K562 (cell line): ENCODE results near the gene SMAP2. TPM values are rescaled to one million over a fixed set of nuclear protein-coding genes. Genes with fewer than 3 reads are reported as not detected.

Experiments used
- ATAC-seq: fragments of 200-7000 bp; cut with Tn5 transposase; 3 replicates; pipeline ENCODE4 v1.9.1; 2020; ENCODE audit warnings: moderate library complexity
- BruUV-seq: library from RNA; stranded (reverse); fragments of 400-500 nt; replicated peaks from 2 replicates; lab custom pipeline; 2021; lab: Mats Ljungman, UMichigan
- CTCF ChIA-PET: fragments of 300-600 bp; formaldehyde crosslinking; extraction: SDS; loops from one replicate; lab custom pipeline; 2021; ENCODE audit warnings: low intra/inter-chr PET ratio; lab: Yijun Ruan, JAX
- POLR2A ChIA-PET: fragments of 300-600, 350-650 bp; sonication (Branson Sonifier 250); formaldehyde crosslinking; extraction: SDS; loops from one replicate; lab custom pipeline; 2021; ENCODE audit warnings: antibody characterized with exemption, inconsistent platforms; lab: Yijun Ruan, JAX
- DNase-seq, 4 experiments: peaks; one replicate each; pipeline versions ENCODE4 v3.0.0 to v3.0.0-alpha.2; 2011 to 2018; ENCODE audit warnings: low spot score in 3 of 4, mixed read lengths in 3 of 4; ENCODE audit errors: extremely low read depth in 1 of 4
- FAIRE-seq: peaks from 2 replicates; lab custom pipeline; 2011; peaks lifted over from hg19 to GRCh38; lab: Jason Lieb, UNC
- H2AFZ ChIP-seq: 2 replicates; pipeline ENCODE4 v1.6.0; 2011; ENCODE audit warnings: low read depth, low read length, control low read depth, inconsistent platforms
- H3K27ac ChIP-seq: fragments of 200-600 bp; 3 replicates; pipeline ENCODE4 v1.8.0; 2011; ENCODE audit warnings: low read depth, mild to moderate bottlenecking, control low read depth, inconsistent platforms, low read length, moderate library complexity, mixed read lengths; ENCODE audit errors: extremely low read depth
- H3K27me3 ChIP-seq, 2 experiments: fragments of 300-600 bp in 1 of 2; 2 replicates in 1 of 2; 3 replicates in 1 of 2; pipeline versions ENCODE4 v1.6.0 to v1.8.0; 2011; ENCODE audit warnings: inconsistent platforms in 2 of 2, low read length in 2 of 2, mild to moderate bottlenecking in 1 of 2, mixed read lengths in 1 of 2, moderate library complexity in 1 of 2; ENCODE audit not compliant: control insufficient read depth in 2 of 2, insufficient read depth in 2 of 2
- H3K36me3 ChIP-seq: fragments of 300-600 bp; 3 replicates; pipeline ENCODE4 v1.8.0; 2011; ENCODE audit warnings: mild to moderate bottlenecking, low read length, inconsistent platforms; ENCODE audit not compliant: control insufficient read depth, insufficient read depth
- H3K4me1 ChIP-seq, 2 experiments: fragments of 200-600 bp in 1 of 2; replicated peaks in 1 of 2; 2 replicates in 1 of 2; 3 replicates in 1 of 2; pipeline versions ENCODE4 v1.5.1 to v1.8.0; 2011; ENCODE audit warnings: inconsistent platforms in 2 of 2, low read length in 2 of 2, mild to moderate bottlenecking in 1 of 2, mixed read lengths in 1 of 2, moderate library complexity in 1 of 2; ENCODE audit not compliant: control insufficient read depth in 2 of 2, insufficient read depth in 2 of 2
- H3K4me2 ChIP-seq: 2 replicates; pipeline ENCODE4 v1.6.1; 2011; ENCODE audit warnings: low read length, control low read depth, inconsistent platforms, mixed read lengths; ENCODE audit not compliant: insufficient read depth
- H3K4me3 ChIP-seq: fragments of 200-600 bp; sonication (generic), shearing (Covaris generic); 2 replicates; pipeline ENCODE4 v1.5.1; 2016; ENCODE audit warnings: control low read depth, inconsistent platforms
- H3K79me2 ChIP-seq: fragments of 200-600 bp; 3 replicates; pipeline ENCODE4 v1.8.0; 2011; ENCODE audit warnings: low read length, inconsistent platforms; ENCODE audit not compliant: control insufficient read depth, insufficient read depth
- H3K9ac ChIP-seq, 2 experiments: 2 replicates each; pipeline versions ENCODE4 v1.6.0 to v1.6.1; 2011; ENCODE audit warnings: low read depth in 2 of 2, low read length in 2 of 2, control low read depth in 1 of 2, inconsistent platforms in 1 of 2, mild to moderate bottlenecking in 1 of 2, mixed read lengths in 1 of 2; ENCODE audit not compliant: insufficient read depth in 1 of 2
- H3K9me1 ChIP-seq: one replicate; pipeline ENCODE4 v1.6.0; 2011; ENCODE audit warnings: inconsistent platforms, mild to moderate bottlenecking, low read length, moderate library complexity; ENCODE audit not compliant: control insufficient read depth, insufficient read depth
- H3K9me3 ChIP-seq: replicated peaks from 2 replicates; pipeline ENCODE4 v1.5.1; 2011; ENCODE audit warnings: low read depth, low read length, inconsistent platforms; ENCODE audit not compliant: control insufficient read depth, insufficient read depth
- H4K20me1 ChIP-seq: replicated peaks from 2 replicates; pipeline ENCODE4 v1.6.1; 2011; ENCODE audit warnings: low read length, inconsistent platforms, mixed read lengths; ENCODE audit not compliant: control insufficient read depth, insufficient read depth
- CC2D1A ChIP-seq: fragments of 450-650 bp; IDR thresholded peaks from 2 replicates; pipeline ENCODE4 v1.6.1; 2017; ENCODE audit warnings: mild to moderate bottlenecking
- GABPB1 ChIP-seq: sonication (generic); formaldehyde crosslinking; IDR thresholded peaks from 2 replicates; pipeline ENCODE4 v1.8.0; 2022; ENCODE audit warnings: mild to moderate bottlenecking, missing genetic modification reagents
- HMBOX1 ChIP-seq: sonication (generic); IDR thresholded peaks from 2 replicates; pipeline ENCODE4 v1.6.1; 2016
- PKNOX1 ChIP-seq: fragments of 450-650 bp; IDR thresholded peaks from 2 replicates; pipeline ENCODE4 v1.6.1; 2016
- SREBF1 ChIP-seq: fragments of 150-350 bp; IDR thresholded peaks from 2 replicates; pipeline ENCODE4 v1.6.1; 2014; ENCODE audit warnings: antibody characterized with exemption, low read depth, low read length, borderline replicate concordance
- TEAD1 ChIP-seq, 2 experiments: fragments of 450-650 bp in 1 of 2; sonication (generic) in 1 of 2; formaldehyde crosslinking; IDR thresholded peaks; 2 replicates each; pipeline versions ENCODE4 v1.4.0 to v1.8.0; 2020 to 2022; ENCODE audit warnings: mild to moderate bottlenecking in 2 of 2, missing genetic modification reagents in 1 of 2
- ZNF121 ChIP-seq: sonication (generic); formaldehyde crosslinking; conservative IDR thresholded peaks from 2 replicates; pipeline ENCODE4 v1.8.0; 2022; ENCODE audit warnings: missing genetic modification reagents
- WGBS: fragments of 100-300 bp; shearing (Covaris generic); methylation state at CpG from one replicate; pipeline ENCODE4 v1.1.6; 2016; ENCODE audit warnings: low coverage, mixed read lengths; ENCODE audit not compliant: insufficient coverage; ENCODE audit errors: missing lambda C conversion rate; 5-methylcytosine and 5-hydroxymethylcytosine counted together
- in situ Hi-C: fragments of 300-500 bp; cut with MboI; formaldehyde crosslinking; loops from 4 replicates; pipeline ENCODE4 v1.15.0; 2018; ENCODE audit warnings: inconsistent platforms, mixed read lengths
- intact Hi-C: fragments of 100-400 bp; cut with micrococcal nuclease; formaldehyde crosslinking; loops from 2 replicates; pipeline ENCODE4 v1.14.2; 2022
- polyA plus RNA-seq, 8 experiments: library from polyadenylated mRNA; depleted of rRNA in 4 of 8; stranded (reverse) in 5 of 8; unstranded in 3 of 8; fragments of >200 nt; fragmentation: Nextera tagmentation in 2 of 8; fragmentation: Illumina TruSeq in 1 of 8; extraction: Ambion mirVana in 2 of 8; extraction: Trizol in 1 of 8; gene quantifications; 2 replicates each; pipeline versions ENCODE4 v1.2.1 to v1.2.3, GENCODE V29; 2011 to 2014; ENCODE audit warnings: inconsistent platforms in 1 of 8, missing spikeins in 1 of 8
- total RNA-seq, 7 experiments: library from RNA; depleted of rRNA in 6 of 7; stranded (reverse); fragments of >200 nt in 6 of 7; fragmentation: Illumina TruSeq in 2 of 7; extraction: Trizol in 2 of 7; gene quantifications; 2 replicates each; pipeline versions ENCODE4 v1.2.1 to v1.2.3, GENCODE V29; 2011 to 2021; ENCODE audit warnings: low replicate concordance in 1 of 7
- TF ChIP-seq, protein P1 (sequence below): fragments of 450-650 bp; IDR thresholded peaks from 2 replicates; pipeline ENCODE4 v1.6.1; 2014; ENCODE audit warnings: low read depth, mild to moderate bottlenecking, moderate library complexity, borderline replicate concordance
- TF ChIP-seq, protein P2 (sequence below): sonication (generic); formaldehyde crosslinking; IDR thresholded peaks from 2 replicates; pipeline ENCODE4 v1.8.0; 2022; ENCODE audit warnings: mild to moderate bottlenecking, missing genetic modification reagents, borderline replicate concordance
- TF ChIP-seq, protein P3 (sequence below): sonication (generic); formaldehyde crosslinking; IDR thresholded peaks from 2 replicates; pipeline ENCODE4 v1.8.0; 2022; ENCODE audit warnings: mild to moderate bottlenecking, missing genetic modification reagents

The SMAP2 gene
- total and polyA plus RNA-seq, 9 of the 15 experiments (the other 6 are each of a cell fraction or from before 2014, with no cell fraction given), result 38.7 to 212 (median 94.1) TPM

DNA sequence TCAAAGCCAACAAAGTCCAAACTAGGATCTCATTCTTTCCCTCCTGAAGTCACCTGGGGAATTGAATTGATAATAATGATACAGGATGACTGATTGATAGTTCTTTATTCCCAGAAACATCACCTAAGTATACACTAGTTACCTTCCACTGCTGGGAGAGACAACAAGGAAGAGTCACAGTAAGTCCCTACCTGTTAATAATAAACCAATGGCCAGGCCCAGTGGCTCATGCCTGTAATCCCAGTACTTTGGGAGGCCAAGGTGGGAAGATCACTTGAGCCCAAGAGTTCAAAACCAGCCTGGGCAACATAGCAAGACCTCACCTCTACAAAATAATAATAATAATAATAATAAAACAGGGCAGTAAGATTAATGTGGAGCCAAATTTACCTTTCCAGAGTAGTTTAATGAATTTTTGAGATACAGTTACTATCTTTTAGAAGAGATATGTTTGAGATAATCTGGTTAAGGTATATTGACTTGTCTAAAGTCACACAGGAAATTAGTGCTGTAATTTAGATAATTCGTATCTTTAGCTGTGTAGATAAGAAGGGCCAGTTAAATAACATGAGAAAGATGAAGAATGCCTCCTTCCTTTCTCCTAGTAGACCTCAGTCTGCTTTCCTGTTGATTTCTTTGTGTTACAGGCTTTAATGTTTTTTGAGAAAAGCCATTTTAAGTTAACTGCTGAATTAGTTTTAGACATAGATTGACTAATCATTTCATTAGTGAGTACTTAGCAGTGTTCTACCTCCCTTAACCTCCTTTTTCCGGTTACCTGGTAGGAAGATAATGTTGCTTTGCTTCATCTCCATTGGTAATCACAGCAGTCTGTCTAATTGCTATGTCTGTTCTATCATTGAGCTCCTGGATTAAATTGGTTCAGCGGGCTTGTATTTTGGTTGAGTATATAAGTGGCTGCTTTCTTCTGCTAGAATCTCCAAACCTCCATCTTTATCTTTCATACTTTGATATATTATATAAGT is 22.0 kb downstream of the SMAP2 start:
- Histone ChIP-seq H3K4me3 (no peak overlapping the region), H3K27ac (peak overlapping the region; percentile 33; the same call in 1 of the 3 replicates), H3K36me3 (peaks cover 20% of the 10 kb centered on the region)
- no peak for DNase-seq
- TF ChIP-seq ZNF121 (CRISPR knock-in tag), result no peak
- TF ChIP-seq, protein P1, sequence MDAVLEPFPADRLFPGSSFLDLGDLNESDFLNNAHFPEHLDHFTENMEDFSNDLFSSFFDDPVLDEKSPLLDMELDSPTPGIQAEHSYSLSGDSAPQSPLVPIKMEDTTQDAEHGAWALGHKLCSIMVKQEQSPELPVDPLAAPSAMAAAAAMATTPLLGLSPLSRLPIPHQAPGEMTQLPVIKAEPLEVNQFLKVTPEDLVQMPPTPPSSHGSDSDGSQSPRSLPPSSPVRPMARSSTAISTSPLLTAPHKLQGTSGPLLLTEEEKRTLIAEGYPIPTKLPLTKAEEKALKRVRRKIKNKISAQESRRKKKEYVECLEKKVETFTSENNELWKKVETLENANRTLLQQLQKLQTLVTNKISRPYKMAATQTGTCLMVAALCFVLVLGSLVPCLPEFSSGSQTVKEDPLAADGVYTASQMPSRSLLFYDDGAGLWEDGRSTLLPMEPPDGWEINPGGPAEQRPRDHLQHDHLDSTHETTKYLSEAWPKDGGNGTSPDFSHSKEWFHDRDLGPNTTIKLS, result no peak
- TF ChIP-seq CC2D1A, result no peak
- no peak for TF ChIP-seq TEAD1 (CRISPR knock-in tag; IDR thresholded peaks at IDR 0.05)
- TF ChIP-seq SREBF1, result no peak
- TF ChIP-seq, protein P2, sequence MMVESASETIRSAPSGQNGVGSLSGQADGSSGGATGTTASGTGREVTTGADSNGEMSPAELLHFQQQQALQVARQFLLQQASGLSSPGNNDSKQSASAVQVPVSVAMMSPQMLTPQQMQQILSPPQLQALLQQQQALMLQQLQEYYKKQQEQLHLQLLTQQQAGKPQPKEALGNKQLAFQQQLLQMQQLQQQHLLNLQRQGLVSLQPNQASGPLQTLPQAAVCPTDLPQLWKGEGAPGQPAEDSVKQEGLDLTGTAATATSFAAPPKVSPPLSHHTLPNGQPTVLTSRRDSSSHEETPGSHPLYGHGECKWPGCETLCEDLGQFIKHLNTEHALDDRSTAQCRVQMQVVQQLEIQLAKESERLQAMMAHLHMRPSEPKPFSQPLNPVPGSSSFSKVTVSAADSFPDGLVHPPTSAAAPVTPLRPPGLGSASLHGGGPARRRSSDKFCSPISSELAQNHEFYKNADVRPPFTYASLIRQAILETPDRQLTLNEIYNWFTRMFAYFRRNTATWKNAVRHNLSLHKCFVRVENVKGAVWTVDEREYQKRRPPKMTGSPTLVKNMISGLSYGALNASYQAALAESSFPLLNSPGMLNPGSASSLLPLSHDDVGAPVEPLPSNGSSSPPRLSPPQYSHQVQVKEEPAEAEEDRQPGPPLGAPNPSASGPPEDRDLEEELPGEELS, result no peak
- TF ChIP-seq, protein P3, sequence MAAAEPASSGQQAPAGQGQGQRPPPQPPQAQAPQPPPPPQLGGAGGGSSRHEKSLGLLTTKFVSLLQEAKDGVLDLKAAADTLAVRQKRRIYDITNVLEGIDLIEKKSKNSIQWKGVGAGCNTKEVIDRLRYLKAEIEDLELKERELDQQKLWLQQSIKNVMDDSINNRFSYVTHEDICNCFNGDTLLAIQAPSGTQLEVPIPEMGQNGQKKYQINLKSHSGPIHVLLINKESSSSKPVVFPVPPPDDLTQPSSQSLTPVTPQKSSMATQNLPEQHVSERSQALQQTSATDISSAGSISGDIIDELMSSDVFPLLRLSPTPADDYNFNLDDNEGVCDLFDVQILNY (CRISPR knock-in tag), result no peak
- TF ChIP-seq HMBOX1, result peak; percentile 28; the same call in 1 of the 2 replicates
- no peak for TF ChIP-seq GABPB1 (CRISPR knock-in tag)
- peak; percentile 28; the same call in 1 of the 2 replicates for TF ChIP-seq PKNOX1
- TF ChIP-seq, all 486 proteins: peak for 2
- Histone ChIP-seq H3K9me1 (no peaks in the 10 kb centered on the region), H3K79me2 (peaks cover 99% of the 10 kb centered on the region), H3K4me1 (peaks cover 25 to 65% of the 10 kb centered on the region in 2 experiments), H2AFZ (no peak overlapping the region), H3K9me3 (no peaks in the 10 kb centered on the region), H4K20me1 (peaks cover 10% of the 10 kb centered on the region; the same call in 1 of the 2 replicates), H3K27me3 (no peaks in the 10 kb centered on the region), H3K9ac (no peak overlapping the region), H3K4me2 (no peak overlapping the region; the same call in 1 of the 2 replicates)
- intact Hi-C loops, result no loop called here
- no peak for ATAC-seq
- no TSS peak for BruUV-seq
- FAIRE-seq, result no peak
- WGBS, result 35% methylated on average over 3 of the region's 3 CpGs
- CTCF ChIA-PET, result no interaction called here
- POLR2A ChIA-PET, result interaction anchor here (1.0 to 6.0 kb wide), 3 partner anchors 11 to 84 kb away, joined by 3 to 28 read pairs (median 3); no protein-coding TSS in a partner anchor
- in situ Hi-C loops, result no loop called here
